ENCODE data around the gene PLXNB2. TPM values are rescaled to one million over a fixed set of nuclear protein-coding genes. Genes with fewer than 3 reads are reported as not detected.

Gene PLXNB2
- total RNA-seq, 3 donors from 2014 or later: 232 to 318 (median 250) TPM

DNA sequence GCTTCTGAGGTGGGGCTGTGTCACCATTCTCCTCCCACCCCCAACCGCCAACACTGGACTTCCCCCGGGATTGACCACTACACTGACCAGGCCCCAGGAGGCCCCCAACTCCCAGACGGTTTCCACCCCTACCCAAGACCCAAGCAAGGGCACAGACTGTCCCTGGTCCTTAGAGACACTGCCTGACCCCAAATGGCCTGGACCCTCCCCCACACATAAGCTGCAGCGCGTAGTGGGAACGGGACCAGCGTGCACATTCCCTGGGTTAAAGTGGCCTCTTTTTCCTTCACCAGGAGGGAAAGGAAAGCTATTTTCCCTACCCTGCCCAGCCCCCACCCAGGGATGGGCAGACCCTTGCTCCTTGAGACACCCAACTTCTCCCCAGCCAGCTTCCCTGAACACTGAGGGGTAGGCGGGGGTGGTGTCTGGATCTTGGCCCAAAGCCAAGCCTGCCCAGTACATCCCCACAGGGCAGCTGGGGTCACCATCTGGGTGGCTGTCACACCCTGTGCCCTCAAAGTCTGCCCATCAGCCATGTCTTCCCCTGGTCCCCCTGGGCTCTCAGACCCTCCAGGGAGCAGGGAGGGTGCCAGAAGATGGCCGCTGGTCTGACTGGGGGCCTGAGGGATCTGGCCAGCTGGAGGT, 44.4 kb downstream of the PLXNB2 start:
- intact Hi-C loops (cut with DNase I, micrococcal nuclease): no loop called here
- TF ChIP-seq, protein P1, sequence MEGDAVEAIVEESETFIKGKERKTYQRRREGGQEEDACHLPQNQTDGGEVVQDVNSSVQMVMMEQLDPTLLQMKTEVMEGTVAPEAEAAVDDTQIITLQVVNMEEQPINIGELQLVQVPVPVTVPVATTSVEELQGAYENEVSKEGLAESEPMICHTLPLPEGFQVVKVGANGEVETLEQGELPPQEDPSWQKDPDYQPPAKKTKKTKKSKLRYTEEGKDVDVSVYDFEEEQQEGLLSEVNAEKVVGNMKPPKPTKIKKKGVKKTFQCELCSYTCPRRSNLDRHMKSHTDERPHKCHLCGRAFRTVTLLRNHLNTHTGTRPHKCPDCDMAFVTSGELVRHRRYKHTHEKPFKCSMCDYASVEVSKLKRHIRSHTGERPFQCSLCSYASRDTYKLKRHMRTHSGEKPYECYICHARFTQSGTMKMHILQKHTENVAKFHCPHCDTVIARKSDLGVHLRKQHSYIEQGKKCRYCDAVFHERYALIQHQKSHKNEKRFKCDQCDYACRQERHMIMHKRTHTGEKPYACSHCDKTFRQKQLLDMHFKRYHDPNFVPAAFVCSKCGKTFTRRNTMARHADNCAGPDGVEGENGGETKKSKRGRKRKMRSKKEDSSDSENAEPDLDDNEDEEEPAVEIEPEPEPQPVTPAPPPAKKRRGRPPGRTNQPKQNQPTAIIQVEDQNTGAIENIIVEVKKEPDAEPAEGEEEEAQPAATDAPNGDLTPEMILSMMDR (IDR thresholded peaks at IDR 0.05): no peak

DNA sequence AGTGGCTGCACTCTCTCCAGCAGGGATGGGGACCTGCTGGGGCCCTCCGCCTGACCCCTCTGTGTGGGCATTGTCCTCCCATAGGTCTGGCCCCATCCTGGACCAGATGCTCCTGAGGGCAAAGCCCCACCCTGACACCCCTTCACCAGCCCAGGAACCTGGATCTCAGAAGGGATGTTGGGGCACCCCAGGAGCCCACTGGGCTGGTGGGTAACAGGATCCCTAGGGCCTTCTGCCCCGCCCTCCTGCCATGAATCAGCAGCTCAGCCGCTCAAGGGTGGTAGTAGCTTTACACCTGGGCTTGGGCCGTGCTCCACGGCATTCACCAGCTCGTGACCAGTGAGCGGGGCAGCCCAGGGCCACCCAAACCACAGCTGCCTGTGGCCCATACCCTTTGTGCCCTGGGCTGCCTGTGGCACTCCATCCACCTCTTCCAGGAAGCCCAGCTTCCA, 45.0 kb downstream of the PLXNB2 start:
- H3K36me3 ChIP-seq (ENCODE audit: low read depth): no peaks in the 10 kb centered on the region
- H3K4me3 ChIP-seq: no peak overlapping the region
- no peaks in the 10 kb centered on the region for H3K9me3 ChIP-seq
- H3K4me1 ChIP-seq (ENCODE audit: low read depth): peaks cover 20% of the 10 kb centered on the region
- no peak for ATAC-seq
- intact Hi-C loops (cut with DNase I, micrococcal nuclease): no loop called here
- TF ChIP-seq, protein P1 (IDR thresholded peaks at IDR 0.05): no peak
- no peak for DNase-seq

More for the DNA sequence above, 44.4 kb downstream of the PLXNB2 start:
- DNase-seq (no peak), ATAC-seq (no peak)
- Histone ChIP-seq H3K4me3 (no peak overlapping the region), H3K36me3 (ENCODE audit: low read depth) (no peaks in the 10 kb centered on the region), H3K9me3 (no peaks in the 10 kb centered on the region), H3K4me1 (ENCODE audit: low read depth) (peaks cover 24% of the 10 kb centered on the region)

DNA sequence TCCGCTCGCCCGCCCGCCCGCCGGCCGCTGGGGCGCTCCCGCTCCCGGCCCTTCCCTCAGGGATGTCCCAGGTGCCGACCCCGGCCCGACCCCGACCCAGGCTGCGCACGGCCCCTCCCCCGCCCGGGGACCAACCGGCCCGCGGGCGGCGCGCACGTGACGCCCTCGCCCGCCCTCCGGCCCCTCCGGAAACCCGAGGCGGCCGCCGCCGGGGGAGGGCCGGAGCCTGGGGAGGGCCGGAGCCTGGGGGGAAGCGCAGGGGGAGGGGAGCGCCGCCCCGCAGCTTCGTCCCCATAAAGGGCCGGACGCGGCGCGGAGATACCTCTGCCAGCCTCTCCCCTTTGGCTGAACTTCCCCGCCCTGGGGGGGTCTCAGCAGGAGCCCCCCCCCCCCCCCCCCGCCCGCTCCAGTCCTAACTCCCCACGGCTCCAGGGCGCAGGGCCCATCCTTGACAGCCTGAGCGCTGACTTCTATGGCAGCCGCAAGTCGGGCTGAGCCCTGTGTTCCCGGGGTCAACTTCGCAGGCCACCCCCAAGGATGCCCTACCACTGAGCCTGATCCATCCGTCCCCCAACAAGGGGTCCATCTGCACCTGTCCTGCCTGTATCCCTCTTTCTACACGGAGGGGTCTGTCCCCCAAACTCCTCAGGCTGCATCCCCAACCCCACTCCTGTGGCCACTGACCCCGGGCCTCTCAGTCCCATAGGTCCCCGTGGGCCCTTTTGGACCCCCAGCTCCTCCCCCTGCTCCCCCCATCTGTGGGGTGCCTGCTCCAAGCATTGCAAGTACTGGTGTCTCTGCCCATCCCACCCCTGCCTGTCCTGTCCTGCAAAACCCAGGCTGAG, 45.6 kb downstream of the PLXNB2 start, which contains the start of gene MAPK12:
TSS of gene MAPK12 (minus strand) at position 69 of the 845 bp plus-strand sequence. CDS start 174 bp downstream, outside the sequence.
- no peak for DNase-seq
- TF ChIP-seq, protein P1 (IDR thresholded peaks at IDR 0.05): no peak
- Histone ChIP-seq H3K9me3 (no peaks in the 10 kb centered on the region), H3K36me3 (ENCODE audit: low read depth) (no peaks in the 10 kb centered on the region), H3K4me3 (no peak within 1 kb of the TSS), H3K4me1 (ENCODE audit: low read depth) (peaks cover 14% of the 10 kb centered on the region)
- ATAC-seq: peak; percentile 6
- intact Hi-C loops (cut with DNase I, micrococcal nuclease): no loop called here

DNA sequence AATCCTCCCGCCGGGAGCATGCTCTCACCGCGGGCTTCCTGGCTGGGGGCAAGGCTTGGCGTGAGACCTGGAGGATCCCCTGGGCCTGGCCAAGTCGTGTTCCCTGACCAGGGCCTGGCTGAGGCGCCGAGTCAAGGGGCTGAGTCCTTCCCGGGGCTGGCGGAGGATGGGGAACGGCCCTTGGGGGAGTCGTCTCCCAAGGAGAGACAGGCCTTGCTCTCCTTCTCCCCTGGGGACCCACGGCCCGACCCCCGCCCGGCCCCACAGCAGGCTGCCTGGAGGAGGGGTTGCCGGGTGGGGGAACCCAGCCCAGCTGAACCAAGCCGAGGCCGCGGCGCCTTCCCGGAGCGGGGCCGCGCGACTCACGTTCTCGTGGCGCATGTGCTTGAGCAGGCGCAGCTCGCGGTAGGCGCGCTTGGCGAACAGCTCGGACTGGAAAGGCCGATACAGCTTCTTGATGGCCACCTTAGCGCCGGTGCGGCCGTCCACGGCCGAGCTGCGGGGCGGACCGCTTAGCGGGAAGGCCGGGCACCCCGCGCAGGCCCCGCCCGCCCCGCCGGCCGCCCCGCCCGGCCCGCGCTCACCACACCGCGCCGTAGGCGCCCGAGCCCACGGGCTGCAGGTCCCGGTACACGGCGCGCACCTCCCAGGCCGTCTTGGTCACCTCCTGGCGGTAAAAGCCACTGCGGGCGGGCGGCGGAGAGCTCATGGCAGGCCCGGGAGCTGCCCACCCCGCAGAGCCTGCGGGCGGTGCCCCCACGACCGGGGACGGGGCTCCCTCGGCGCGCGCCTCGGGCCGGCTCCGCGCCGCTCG, 46.4 kb downstream of the PLXNB2 start:
- ATAC-seq: peak; percentile 39
- H3K9me3 ChIP-seq: no peaks in the 10 kb centered on the region
- TF ChIP-seq, protein P1 (IDR thresholded peaks at IDR 0.05): no peak
- DNase-seq: no peak
- intact Hi-C loops (cut with DNase I, micrococcal nuclease): no loop called here
- H3K4me3 ChIP-seq: no peak overlapping the region
- H3K36me3 ChIP-seq (ENCODE audit: low read depth): no peaks in the 10 kb centered on the region
- peaks cover 14% of the 10 kb centered on the region for H3K4me1 ChIP-seq (ENCODE audit: low read depth)

DNA sequence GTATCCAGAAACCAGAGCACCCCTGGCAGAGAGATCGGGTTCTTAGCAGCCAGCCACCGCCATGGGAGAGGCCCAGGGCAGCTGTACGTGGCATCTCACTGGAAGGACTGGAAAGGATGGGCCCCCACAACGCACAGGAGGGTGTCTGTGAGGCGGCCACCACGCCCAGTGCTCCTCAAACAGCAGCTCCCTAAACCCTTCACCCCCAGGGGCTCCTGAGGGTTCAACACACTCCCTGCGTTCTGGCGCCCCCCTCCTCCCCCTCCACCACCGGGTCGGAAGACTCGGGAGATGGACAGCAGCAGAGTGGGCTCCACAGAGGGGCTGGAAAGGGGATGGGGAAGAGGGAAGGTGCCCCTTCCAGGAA, 47.0 kb downstream of the PLXNB2 start:
- Histone ChIP-seq H3K36me3 (ENCODE audit: low read depth) (no peaks in the 10 kb centered on the region), H3K4me1 (ENCODE audit: low read depth) (peaks cover 14% of the 10 kb centered on the region), H3K9me3 (no peaks in the 10 kb centered on the region), H3K4me3 (no peak overlapping the region)
- TF ChIP-seq, protein P1 (IDR thresholded peaks at IDR 0.05): no peak
- DNase-seq (no peak), ATAC-seq (no peak)
- intact Hi-C loops (cut with DNase I, micrococcal nuclease): no loop called here

Data from mucosa of descending colon (tissue), 3 donors.